WTC11 (cell line): ENCODE data around the gene PSEN1. TPM values are rescaled to one million over a fixed set of nuclear protein-coding genes. Genes with fewer than 3 reads are reported as not detected.

Experiments
- ATAC-seq: fragments of 200-7000 bp; cut with Tn5 transposase; 2 replicates; pipeline ENCODE4 v1.10.0; 2021; ENCODE audit warnings: mild to moderate bottlenecking, moderate library complexity
- CTCF ChIA-PET: fragments of 300-600 bp; sonication (Branson Sonifier 250); formaldehyde crosslinking; loops from one replicate; lab custom pipeline; 2021; ENCODE audit warnings: antibody characterized with exemption; lab: Charles Lee
- POLR2A ChIA-PET: fragments of 350-600 bp; sonication (Branson Sonifier 250); formaldehyde crosslinking; loops from one replicate; lab custom pipeline; 2021; ENCODE audit warnings: antibody characterized with exemption; lab: Charles Lee
- DNase-seq: peaks from one replicate; pipeline ENCODE4 v3.0.0; 2021; ENCODE audit warnings: low spot score
- H3K27ac Mint-ChIP-seq: 2 replicates; pipeline ENCODE4 v1.8.0; 2021; ENCODE audit warnings: mixed read lengths
- H3K27me3 Mint-ChIP-seq: 2 replicates; pipeline ENCODE4 v1.8.0; 2021; ENCODE audit warnings: low read depth, mild to moderate bottlenecking, moderate library complexity, mixed read lengths
- H3K36me3 Mint-ChIP-seq: 2 replicates; pipeline ENCODE4 v1.8.0; 2021; ENCODE audit warnings: mixed read lengths
- H3K4me1 Mint-ChIP-seq: 2 replicates; pipeline ENCODE4 v1.8.0; 2022; ENCODE audit warnings: mixed read lengths
- H3K4me3 Mint-ChIP-seq: 2 replicates; pipeline ENCODE4 v1.8.0; 2021; ENCODE audit warnings: mild to moderate bottlenecking, moderate library complexity, mixed read lengths
- H3K9me3 Mint-ChIP-seq: 2 replicates; pipeline ENCODE4 v1.8.0; 2021; ENCODE audit warnings: mixed read lengths
- ARID4B ChIP-seq: sonication (generic); formaldehyde crosslinking; IDR thresholded peaks from 2 replicates; pipeline ENCODE4 v1.8.0; 2023; ENCODE audit warnings: missing genetic modification reagents, mild to moderate bottlenecking, borderline replicate concordance
- CDX4 ChIP-seq: fragments of 250-450 bp; sonication (Bioruptor Pico); IDR thresholded peaks from 2 replicates; pipeline ENCODE4 v1.9.0; 2021; ENCODE audit warnings: moderate library complexity, mild to moderate bottlenecking, inconsistent platforms, borderline replicate concordance
- FOXP1 ChIP-seq: sonication (generic); formaldehyde crosslinking; IDR thresholded peaks from 2 replicates; pipeline ENCODE4 v1.8.0; 2022; ENCODE audit warnings: missing genetic modification reagents, mild to moderate bottlenecking, moderate library complexity, borderline replicate concordance
- HMGA2 ChIP-seq: fragments of 250-450 bp; sonication (Bioruptor Pico); IDR thresholded peaks from 2 replicates; pipeline ENCODE4 v1.4.0; 2021; ENCODE audit warnings: mild to moderate bottlenecking, moderate library complexity
- IRF1 ChIP-seq: sonication (generic); formaldehyde crosslinking; IDR thresholded peaks from 2 replicates; pipeline ENCODE4 v1.8.0; 2023; ENCODE audit warnings: missing genetic modification reagents
- NFYB ChIP-seq: sonication (generic); formaldehyde crosslinking; conservative IDR thresholded peaks from 2 replicates; pipeline ENCODE4 v1.8.0; 2022; ENCODE audit warnings: low read depth, missing genetic modification reagents
- NR1H2 ChIP-seq: sonication (generic); formaldehyde crosslinking; IDR thresholded peaks from 2 replicates; pipeline ENCODE4 v1.9.0; 2021; ENCODE audit warnings: mild to moderate bottlenecking, moderate library complexity, missing genetic modification reagents
- RELA ChIP-seq: sonication (generic); formaldehyde crosslinking; IDR thresholded peaks from 2 replicates; pipeline ENCODE4 v1.8.1; 2022; ENCODE audit warnings: missing genetic modification reagents, mild to moderate bottlenecking, borderline replicate concordance
- TP53 ChIP-seq: sonication (generic); formaldehyde crosslinking; IDR thresholded peaks from 2 replicates; pipeline ENCODE4 v1.8.1; 2023; ENCODE audit warnings: mild to moderate bottlenecking, missing genetic modification reagents
- USF1 ChIP-seq: sonication (generic); formaldehyde crosslinking; IDR thresholded peaks from 2 replicates; pipeline ENCODE4 v1.8.0; 2022; ENCODE audit warnings: mild to moderate bottlenecking, missing genetic modification reagents
- ZMAT4 ChIP-seq: fragments of 250-450 bp; sonication (Bioruptor Pico); IDR thresholded peaks from 2 replicates; pipeline ENCODE4 v1.9.0; 2021; ENCODE audit warnings: mild to moderate bottlenecking
- ZNF138 ChIP-seq: sonication (generic); formaldehyde crosslinking; conservative IDR thresholded peaks from 2 replicates; pipeline ENCODE4 v1.8.1; 2022; ENCODE audit warnings: mild to moderate bottlenecking, moderate library complexity, missing genetic modification reagents
- ZNF219 ChIP-seq: sonication (generic); formaldehyde crosslinking; IDR thresholded peaks from 2 replicates; pipeline ENCODE4 v1.8.0; 2023; ENCODE audit warnings: missing genetic modification reagents, mild to moderate bottlenecking, borderline replicate concordance
- ZNF396 ChIP-seq: fragments of 250-450 bp; sonication (Bioruptor Pico); IDR thresholded peaks from 2 replicates; pipeline ENCODE4 v1.8.0; 2021; ENCODE audit warnings: mild to moderate bottlenecking, moderate library complexity, borderline replicate concordance
- ZNF416 ChIP-seq: fragments of 250-450 bp; sonication (Bioruptor Pico); IDR thresholded peaks from 2 replicates; pipeline ENCODE4 v1.9.0; 2021; ENCODE audit warnings: mild to moderate bottlenecking, inconsistent platforms
- total RNA-seq: library from RNA; stranded (reverse); gene quantifications from 3 replicates; pipeline ENCODE4 v1.2.3, GENCODE V29; 2021
- TF ChIP-seq, protein P1 (sequence below): sonication (generic); formaldehyde crosslinking; IDR thresholded peaks from 2 replicates; pipeline ENCODE4 v1.8.0; 2023; ENCODE audit warnings: mild to moderate bottlenecking, missing genetic modification reagents
- TF ChIP-seq, protein P2 (sequence below): sonication (generic); formaldehyde crosslinking; IDR thresholded peaks from 2 replicates; pipeline ENCODE4 v1.8.1; 2023; ENCODE audit warnings: mild to moderate bottlenecking, missing genetic modification reagents, borderline replicate concordance
- TF ChIP-seq, protein P3 (sequence below): sonication (generic); formaldehyde crosslinking; IDR thresholded peaks from 2 replicates; pipeline ENCODE4 v1.8.1; 2022; ENCODE audit warnings: mild to moderate bottlenecking, moderate library complexity, missing genetic modification reagents

PSEN1 gene
- total RNA-seq, 1 experiment from 2014 or later = 26.6 TPM

DNA sequence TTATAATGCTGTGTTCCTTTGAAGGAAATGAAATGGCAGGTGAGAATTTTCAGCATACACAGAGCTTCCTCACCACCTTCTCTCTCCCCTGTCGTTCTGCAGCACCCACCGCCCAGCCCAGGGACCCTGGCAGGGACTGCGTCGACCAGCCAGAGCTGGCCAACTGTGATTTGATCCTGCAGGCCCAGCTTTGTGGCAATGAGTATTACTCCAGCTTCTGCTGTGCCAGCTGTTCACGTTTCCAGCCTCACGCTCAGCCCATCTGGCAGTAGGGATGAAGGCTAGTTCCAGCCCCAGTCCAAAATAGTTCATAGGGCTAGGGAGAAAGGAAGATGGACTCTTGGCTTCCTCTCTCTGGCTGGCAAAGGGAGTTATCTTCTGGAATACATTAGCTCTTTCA lies 136.1 kb downstream of the PSEN1 start:
- Mint-ChIP-seq H3K27ac (peak overlapping the region; percentile 34; the same call in 1 of the 2 replicates), H3K9me3 (no peaks in the 10 kb centered on the region), H3K4me3 (no peak overlapping the region), H3K36me3 (peaks cover 14% of the 10 kb centered on the region)
- no peak for ATAC-seq
- CTCF ChIA-PET = interaction anchor here (1.3 kb wide), 1 partner anchor 40 kb away, joined by 4 read pairs; no protein-coding TSS in a partner anchor
- DNase-seq = no peak
- TF ChIP-seq HMGA2 (CRISPR knock-in tag) (no peak), FOXP1 (CRISPR knock-in tag) (no peak), TP53 (no peak), NR1H2 (CRISPR knock-in tag) (no peak), ZNF396 (CRISPR knock-in tag) (no peak), CDX4 (CRISPR knock-in tag) (no peak), ZNF416 (CRISPR knock-in tag) (no peak), RELA (CRISPR knock-in tag) (no peak), ZNF219 (no peak), ZMAT4 (CRISPR knock-in tag) (no peak), NFYB (CRISPR knock-in tag) (no peak), IRF1 (CRISPR knock-in tag) (no peak), ARID4B (CRISPR knock-in tag) (no peak), ZNF138 (CRISPR knock-in tag) (no peak), USF1 (no peak)
- TF ChIP-seq, protein P1, sequence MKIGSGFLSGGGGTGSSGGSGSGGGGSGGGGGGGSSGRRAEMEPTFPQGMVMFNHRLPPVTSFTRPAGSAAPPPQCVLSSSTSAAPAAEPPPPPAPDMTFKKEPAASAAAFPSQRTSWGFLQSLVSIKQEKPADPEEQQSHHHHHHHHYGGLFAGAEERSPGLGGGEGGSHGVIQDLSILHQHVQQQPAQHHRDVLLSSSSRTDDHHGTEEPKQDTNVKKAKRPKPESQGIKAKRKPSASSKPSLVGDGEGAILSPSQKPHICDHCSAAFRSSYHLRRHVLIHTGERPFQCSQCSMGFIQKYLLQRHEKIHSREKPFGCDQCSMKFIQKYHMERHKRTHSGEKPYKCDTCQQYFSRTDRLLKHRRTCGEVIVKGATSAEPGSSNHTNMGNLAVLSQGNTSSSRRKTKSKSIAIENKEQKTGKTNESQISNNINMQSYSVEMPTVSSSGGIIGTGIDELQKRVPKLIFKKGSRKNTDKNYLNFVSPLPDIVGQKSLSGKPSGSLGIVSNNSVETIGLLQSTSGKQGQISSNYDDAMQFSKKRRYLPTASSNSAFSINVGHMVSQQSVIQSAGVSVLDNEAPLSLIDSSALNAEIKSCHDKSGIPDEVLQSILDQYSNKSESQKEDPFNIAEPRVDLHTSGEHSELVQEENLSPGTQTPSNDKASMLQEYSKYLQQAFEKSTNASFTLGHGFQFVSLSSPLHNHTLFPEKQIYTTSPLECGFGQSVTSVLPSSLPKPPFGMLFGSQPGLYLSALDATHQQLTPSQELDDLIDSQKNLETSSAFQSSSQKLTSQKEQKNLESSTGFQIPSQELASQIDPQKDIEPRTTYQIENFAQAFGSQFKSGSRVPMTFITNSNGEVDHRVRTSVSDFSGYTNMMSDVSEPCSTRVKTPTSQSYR (CRISPR knock-in tag) = no peak
- TF ChIP-seq, protein P2, sequence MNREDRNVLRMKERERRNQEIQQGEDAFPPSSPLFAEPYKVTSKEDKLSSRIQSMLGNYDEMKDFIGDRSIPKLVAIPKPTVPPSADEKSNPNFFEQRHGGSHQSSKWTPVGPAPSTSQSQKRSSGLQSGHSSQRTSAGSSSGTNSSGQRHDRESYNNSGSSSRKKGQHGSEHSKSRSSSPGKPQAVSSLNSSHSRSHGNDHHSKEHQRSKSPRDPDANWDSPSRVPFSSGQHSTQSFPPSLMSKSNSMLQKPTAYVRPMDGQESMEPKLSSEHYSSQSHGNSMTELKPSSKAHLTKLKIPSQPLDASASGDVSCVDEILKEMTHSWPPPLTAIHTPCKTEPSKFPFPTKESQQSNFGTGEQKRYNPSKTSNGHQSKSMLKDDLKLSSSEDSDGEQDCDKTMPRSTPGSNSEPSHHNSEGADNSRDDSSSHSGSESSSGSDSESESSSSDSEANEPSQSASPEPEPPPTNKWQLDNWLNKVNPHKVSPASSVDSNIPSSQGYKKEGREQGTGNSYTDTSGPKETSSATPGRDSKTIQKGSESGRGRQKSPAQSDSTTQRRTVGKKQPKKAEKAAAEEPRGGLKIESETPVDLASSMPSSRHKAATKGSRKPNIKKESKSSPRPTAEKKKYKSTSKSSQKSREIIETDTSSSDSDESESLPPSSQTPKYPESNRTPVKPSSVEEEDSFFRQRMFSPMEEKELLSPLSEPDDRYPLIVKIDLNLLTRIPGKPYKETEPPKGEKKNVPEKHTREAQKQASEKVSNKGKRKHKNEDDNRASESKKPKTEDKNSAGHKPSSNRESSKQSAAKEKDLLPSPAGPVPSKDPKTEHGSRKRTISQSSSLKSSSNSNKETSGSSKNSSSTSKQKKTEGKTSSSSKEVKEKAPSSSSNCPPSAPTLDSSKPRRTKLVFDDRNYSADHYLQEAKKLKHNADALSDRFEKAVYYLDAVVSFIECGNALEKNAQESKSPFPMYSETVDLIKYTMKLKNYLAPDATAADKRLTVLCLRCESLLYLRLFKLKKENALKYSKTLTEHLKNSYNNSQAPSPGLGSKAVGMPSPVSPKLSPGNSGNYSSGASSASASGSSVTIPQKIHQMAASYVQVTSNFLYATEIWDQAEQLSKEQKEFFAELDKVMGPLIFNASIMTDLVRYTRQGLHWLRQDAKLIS (CRISPR knock-in tag) = no peak
- TF ChIP-seq, protein P3, sequence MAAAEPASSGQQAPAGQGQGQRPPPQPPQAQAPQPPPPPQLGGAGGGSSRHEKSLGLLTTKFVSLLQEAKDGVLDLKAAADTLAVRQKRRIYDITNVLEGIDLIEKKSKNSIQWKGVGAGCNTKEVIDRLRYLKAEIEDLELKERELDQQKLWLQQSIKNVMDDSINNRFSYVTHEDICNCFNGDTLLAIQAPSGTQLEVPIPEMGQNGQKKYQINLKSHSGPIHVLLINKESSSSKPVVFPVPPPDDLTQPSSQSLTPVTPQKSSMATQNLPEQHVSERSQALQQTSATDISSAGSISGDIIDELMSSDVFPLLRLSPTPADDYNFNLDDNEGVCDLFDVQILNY = no peak
- TF ChIP-seq, all 79 proteins: peak for 0
- Mint-ChIP-seq H3K4me1 (peaks cover 8% of the 10 kb centered on the region), H3K27me3 (no peaks in the 10 kb centered on the region)
- POLR2A ChIA-PET = no interaction called here
